ENCODE measurements around the gene TCHH.

- TF ChIP-seq CTCF (IDR thresholded peaks at IDR 0.05) (no peak), EP300 (IDR thresholded peaks at IDR 0.05) (no peak)
These were observed 10.7 kb upstream of the TCHH start for GRCh38 chr1:152125834-152126443.

Measured in ovary (tissue), 3 donors.